Tibial nerve (tissue), 4 donors: ENCODE data around the gene CRB3. TPM values are rescaled to one million over a fixed set of nuclear protein-coding genes. Genes with fewer than 3 reads are reported as not detected.

Experiments
- DNase-seq, 2 donors: peaks; one replicate each; pipeline ENCODE4 v3.0.0-alpha.2; 2019; ENCODE audit warnings: low spot score in 2 of 2
- H3K27ac ChIP-seq, 4 donors: fragments of 200-600 bp; sonication (generic) in 3 of 4; one replicate each; pipeline ENCODE4 v1.5.1; 2017 to 2019; ENCODE audit warnings: mild to moderate bottlenecking in 1 of 4
- H3K27me3 ChIP-seq, 2 donors: fragments of 200-600 bp; sonication (generic) in 1 of 2; one replicate each; pipeline versions ENCODE4 v1.5.1 to v1.6.0; 2017 to 2019
- H3K36me3 ChIP-seq, 3 donors: fragments of 200-600 bp; sonication (generic); one replicate each; pipeline ENCODE4 v1.5.1; 2018 to 2019
- H3K4me1 ChIP-seq, 4 donors: fragments of 200-600 bp; sonication (generic) in 3 of 4; one replicate each; pipeline ENCODE4 v1.5.1; 2017 to 2019
- H3K4me3 ChIP-seq, 4 donors: fragments of 200-600 bp; sonication (generic) in 3 of 4; one replicate each; pipeline ENCODE4 v1.5.1; 2017 to 2019; ENCODE audit warnings: mild to moderate bottlenecking in 1 of 4, moderate library complexity in 1 of 4
- H3K9me3 ChIP-seq, 4 donors: fragments of 200-600 bp; sonication (generic) in 3 of 4; one replicate each; pipeline ENCODE4 v1.5.1; 2017 to 2019
- CTCF ChIP-seq, 5 experiments: fragments of 200-600 bp in 3 of 5; fragments of 450-650 bp in 2 of 5; sonication (generic) in 3 of 5; IDR thresholded peaks; one replicate each; pipeline ENCODE4 v1.5.1; 2016 to 2019; ENCODE audit warnings: antibody characterized with exemption in 5 of 5, mild to moderate bottlenecking in 3 of 5, moderate library complexity in 2 of 5
- EP300 ChIP-seq, 2 donors: sonication (generic); formaldehyde crosslinking; IDR thresholded peaks; one replicate each; pipeline ENCODE4 v1.6.1; 2017; ENCODE audit warnings: antibody characterized with exemption in 2 of 2, mild to moderate bottlenecking in 1 of 2
- POLR2A ChIP-seq, 2 donors: fragments of 450-650 bp; IDR thresholded peaks; one replicate each; pipeline ENCODE4 v1.6.1; 2017; ENCODE audit warnings: antibody characterized with exemption in 2 of 2, mild to moderate bottlenecking in 2 of 2, moderate library complexity in 2 of 2
- WGBS, 2 donors: methylation state at CpG; one replicate each; pipeline ENCODE4 v1.1.5; 2018; 5-methylcytosine and 5-hydroxymethylcytosine counted together
- total RNA-seq, 4 donors: library from RNA; depleted of rRNA; stranded (reverse); fragments of >200 nt; gene quantifications; one replicate each; pipeline ENCODE4 v1.1.0, GENCODE V29; 2016

The CRB3 gene
- total RNA-seq, 4 donors from 2014 or later: not detected

- Histone ChIP-seq H3K27ac (no peak overlapping the region), H3K9me3 (no peaks in the 10 kb centered on the region), H3K4me3 (no peak overlapping the region), H3K4me1 (peaks cover 0 to 18% (median 0%) of the 10 kb centered on the region in 4 donors), H3K27me3 (peaks cover 0 to 37% of the 10 kb centered on the region in 2 donors), H3K36me3 (no peaks in the 10 kb centered on the region)
- WGBS, 2 donors: 22% methylated on average over 39 to 51 of the region's 52 CpGs
- no peak for DNase-seq
- TF ChIP-seq CTCF (IDR thresholded peaks at IDR 0.05) (no peak), EP300 (IDR thresholded peaks at IDR 0.05) (no peak)
Observed at GRCh38 chr19:6475321-6476108, 11.4 kb downstream of the CRB3 start.

GRCh38 chr19:6476155-6476895 is 12.3 kb downstream of the CRB3 start:
- H3K4me3 ChIP-seq: peak overlapping the region in 1 of 4 donors; percentile 31
- H3K36me3 ChIP-seq: no peaks in the 10 kb centered on the region
- H3K4me1 ChIP-seq: peaks cover 0 to 18% (median 0%) of the 10 kb centered on the region in 4 donors
- H3K27me3 ChIP-seq: peaks cover 0 to 37% of the 10 kb centered on the region in 2 donors
- WGBS, 2 donors: 11 to 19% methylated on average over 22 to 30 of the region's 33 CpGs
- no peak for DNase-seq
- TF ChIP-seq EP300 (IDR thresholded peaks at IDR 0.05) (no peak), POLR2A (IDR thresholded peaks at IDR 0.05) (no peak), CTCF (IDR thresholded peaks at IDR 0.05) (no peak)
- H3K9me3 ChIP-seq: no peaks in the 10 kb centered on the region
- H3K27ac ChIP-seq: no peak overlapping the region

GRCh38 chr19:6476896-6477431 is 12.9 kb downstream of the CRB3 start:
- H3K36me3 ChIP-seq: no peaks in the 10 kb centered on the region
- DNase-seq: no peak
- no peak overlapping the region for H3K27ac ChIP-seq
- peaks cover 0 to 18% (median 0%) of the 10 kb centered on the region in 4 donors for H3K4me1 ChIP-seq
- WGBS, 2 donors: 20 to 24% methylated on average over 16 to 29 of the region's 29 CpGs
- H3K4me3 ChIP-seq: peak overlapping the region in 1 of 4 donors; percentile 31
- TF ChIP-seq EP300 (IDR thresholded peaks at IDR 0.05) (no peak), CTCF (IDR thresholded peaks at IDR 0.05) (no peak), POLR2A (IDR thresholded peaks at IDR 0.05) (no peak)
- no peaks in the 10 kb centered on the region for H3K9me3 ChIP-seq
- H3K27me3 ChIP-seq: peaks cover 0 to 37% of the 10 kb centered on the region in 2 donors

- Histone ChIP-seq H3K4me3 (no peak overlapping the region), H3K4me1 (peaks cover 0 to 18% (median 0%) of the 10 kb centered on the region in 4 donors), H3K27ac (no peak overlapping the region), H3K36me3 (no peaks in the 10 kb centered on the region), H3K9me3 (no peaks in the 10 kb centered on the region), H3K27me3 (peaks cover 0 to 41% of the 10 kb centered on the region in 2 donors)
- WGBS, 2 donors: 85 to 88% methylated on average over 12 to 13 of the region's 13 CpGs
- DNase-seq: no peak
- TF ChIP-seq CTCF (IDR thresholded peaks at IDR 0.05): no peak
- TF ChIP-seq POLR2A (IDR thresholded peaks at IDR 0.05): no peak
- no peak for TF ChIP-seq EP300 (IDR thresholded peaks at IDR 0.05)
Observed at GRCh38 chr19:6478815-6479214, 14.7 kb downstream of the CRB3 start.
